Measurements from ENCODE around the gene AP4E1.
A peak's percentile ranks its signal among the peaks of the same experiment; 100 is the strongest.
"Not testable (repeated sequence)": the region's sequence is repeated elsewhere in the genome, so short reads cannot be mapped to it uniquely, and the experiment has no call there.

The AP4E1 gene

DNA sequence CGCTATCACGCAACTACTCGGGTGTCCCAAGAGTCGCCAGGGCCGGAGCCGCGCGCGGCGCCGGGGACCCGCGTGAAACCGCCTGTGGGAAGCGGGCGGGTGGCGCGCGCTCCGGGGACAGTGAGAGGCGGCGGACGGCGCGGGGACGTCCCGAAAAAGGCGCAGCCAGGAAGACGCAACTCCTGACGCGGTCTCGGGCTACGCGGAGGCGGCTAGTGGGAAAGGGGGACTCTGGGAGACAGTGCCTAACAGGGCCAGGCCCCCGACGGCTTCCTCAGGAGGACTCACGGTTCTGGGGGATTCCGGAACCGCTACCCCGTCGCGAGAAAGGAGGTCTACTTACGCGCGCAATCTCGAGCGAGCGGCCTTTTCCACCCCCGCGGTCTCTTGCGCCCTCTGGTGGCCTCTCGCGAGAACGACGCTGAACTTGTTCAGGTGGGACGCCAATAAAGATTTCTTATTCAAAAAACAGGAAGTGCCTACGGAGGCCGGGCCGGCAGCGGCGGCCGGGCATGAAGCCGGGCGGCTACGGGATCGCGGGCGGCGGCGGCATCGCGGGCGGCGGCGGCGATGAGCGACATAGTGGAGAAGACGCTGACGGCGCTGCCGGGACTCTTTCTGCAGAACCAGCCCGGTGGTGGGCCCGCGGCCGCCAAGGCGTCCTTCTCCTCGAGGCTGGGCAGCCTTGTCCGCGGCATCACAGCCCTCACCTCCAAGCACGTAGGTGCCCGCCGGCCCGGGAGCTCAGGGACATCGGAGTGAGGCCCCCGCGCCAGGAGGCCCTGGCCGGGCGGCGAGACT is at the start of gene AP4E1:
AP4E1 (plus strand) TSS at position 475 of the 801 bp plus-strand sequence; CDS start at position 571, 96 bp downstream.
- DNase-seq (ENCODE audit: low read depth, low spot score): peak; percentile 98

DNA sequence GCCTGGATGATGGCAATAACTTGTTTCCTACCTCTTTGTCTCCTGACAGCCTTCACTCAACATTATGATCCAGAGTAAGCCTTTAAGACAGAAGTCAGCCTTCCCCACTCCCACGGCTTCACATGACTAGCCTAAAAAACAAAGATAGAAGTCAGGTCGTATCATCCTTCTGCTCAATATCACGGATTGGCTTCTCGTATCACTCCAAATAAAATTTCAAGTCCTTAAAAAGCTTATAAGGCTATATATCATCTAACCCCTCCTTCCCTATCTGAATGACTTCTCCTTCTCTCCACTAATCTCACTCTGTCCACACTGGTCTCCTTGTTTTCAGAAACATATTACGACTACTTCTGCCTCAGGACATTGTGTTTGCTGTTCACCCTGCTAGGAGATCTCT is 47.7 kb upstream of the AP4E1 start:
- DNase-seq (ENCODE audit: low read depth, low spot score): no peak

DNA sequence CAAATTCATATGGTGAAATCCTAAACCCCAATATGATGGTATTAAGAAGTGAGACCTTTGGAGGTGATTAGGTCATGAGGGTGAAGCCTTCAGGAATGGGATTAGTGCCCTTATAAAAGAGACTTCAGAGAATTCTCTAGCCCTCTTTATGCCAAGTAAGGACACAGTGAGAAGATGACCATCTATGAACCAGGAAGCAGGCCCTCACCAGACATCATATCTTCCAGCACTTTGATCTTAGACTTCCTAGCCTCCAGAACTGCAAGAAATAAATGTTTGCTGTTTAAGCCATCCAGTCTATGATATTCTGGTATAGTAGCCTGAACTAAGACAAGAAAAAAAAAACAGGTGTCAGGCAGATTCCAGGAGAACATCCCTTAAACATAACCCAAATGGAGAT is 45.9 kb upstream of the AP4E1 start:
- DNase-seq (ENCODE audit: low read depth, low spot score): no peak

- DNase-seq (ENCODE audit: low read depth, low spot score): no peak
Observed at GRCh38 chr15:50864873-50865272, 43.6 kb upstream of the AP4E1 start.

DNA sequence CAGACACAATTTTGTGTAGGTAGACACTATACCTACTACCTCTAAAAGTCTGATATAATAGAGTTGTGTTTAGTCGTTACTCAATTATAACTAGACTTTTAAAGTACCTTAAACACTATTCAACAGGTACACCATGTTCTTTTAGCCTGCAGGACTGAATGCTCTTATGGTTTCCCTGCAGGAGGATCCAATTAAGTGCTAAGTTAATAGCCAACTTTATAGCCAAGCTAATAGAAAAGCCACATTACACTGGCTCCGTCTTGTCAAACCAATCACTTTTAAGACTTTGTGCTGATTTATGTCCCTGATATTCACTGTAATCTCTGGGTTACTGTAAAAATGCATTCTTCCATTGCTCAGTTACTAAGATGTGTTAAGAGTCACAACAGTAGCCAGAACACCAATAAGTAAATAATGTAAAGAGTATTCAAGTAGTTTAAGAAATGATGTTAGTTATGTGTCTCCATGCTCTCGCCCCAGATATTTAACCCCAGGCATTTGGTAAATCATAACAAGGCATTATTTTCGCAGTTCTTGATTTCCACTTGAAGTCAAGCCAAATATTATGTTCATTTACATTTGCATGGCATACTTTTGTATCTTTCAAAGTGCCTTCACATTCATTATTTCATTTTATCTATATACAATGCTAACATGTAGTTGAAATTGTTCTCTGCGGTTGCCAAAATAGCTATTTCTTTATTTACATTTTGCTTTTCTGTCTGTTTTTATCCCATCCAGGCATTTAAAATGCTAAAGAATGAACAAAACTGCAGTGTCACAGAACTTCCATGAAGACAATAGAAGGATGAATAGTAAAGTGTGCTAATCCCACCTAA is 42.7 kb upstream of the AP4E1 start:
- no peak for DNase-seq (ENCODE audit: low read depth, low spot score)

DNA sequence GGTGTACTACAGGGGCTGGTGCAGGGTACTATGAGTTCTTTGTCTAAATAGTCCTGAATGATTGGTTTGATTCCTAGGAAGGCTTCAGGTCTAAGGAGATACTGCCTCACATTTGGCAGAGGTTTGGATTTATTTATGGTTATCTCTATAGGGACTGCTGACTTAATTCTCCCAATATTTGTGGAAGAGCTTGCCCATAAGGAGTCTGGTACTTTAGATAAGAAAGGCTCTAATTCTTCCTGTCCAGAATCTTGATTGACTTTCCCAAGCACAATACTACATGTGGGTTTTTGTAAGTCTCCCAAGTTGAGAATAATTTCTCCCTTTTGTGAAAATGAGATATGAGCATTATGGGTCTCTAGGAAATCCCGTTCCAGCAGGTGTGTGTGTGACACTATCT is 36.7 kb upstream of the AP4E1 start:
- no peak for DNase-seq (ENCODE audit: low read depth, low spot score)

DNA sequence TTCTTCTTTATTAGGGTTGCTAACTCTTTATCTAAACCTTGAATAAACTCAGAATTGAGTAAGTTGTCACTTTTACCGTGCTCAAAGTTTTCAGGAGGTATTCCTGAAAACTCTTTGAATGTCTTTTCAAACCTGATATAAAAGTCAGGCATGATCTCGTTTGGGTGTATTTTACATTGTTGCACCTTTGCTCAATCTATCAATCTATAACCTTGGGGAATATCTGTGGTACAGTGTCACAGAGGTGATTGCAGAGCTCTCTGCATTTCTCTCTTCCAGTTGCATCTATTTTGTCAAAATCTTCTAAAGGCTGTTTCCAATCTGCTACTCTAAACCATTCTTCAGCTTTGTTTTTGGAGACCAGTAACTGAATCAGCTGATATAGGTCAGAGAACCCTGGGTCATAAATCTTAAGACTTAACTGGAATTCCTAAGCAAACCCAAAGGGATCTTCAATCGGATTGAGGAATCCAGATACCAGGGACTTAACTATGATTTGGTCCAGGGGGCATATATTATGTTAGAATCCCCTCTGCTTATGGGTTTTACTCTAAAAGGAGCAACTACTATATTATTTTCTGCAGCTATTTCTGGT is 35.6 kb upstream of the AP4E1 start:
- DNase-seq (ENCODE audit: low read depth, low spot score): no peak

DNA sequence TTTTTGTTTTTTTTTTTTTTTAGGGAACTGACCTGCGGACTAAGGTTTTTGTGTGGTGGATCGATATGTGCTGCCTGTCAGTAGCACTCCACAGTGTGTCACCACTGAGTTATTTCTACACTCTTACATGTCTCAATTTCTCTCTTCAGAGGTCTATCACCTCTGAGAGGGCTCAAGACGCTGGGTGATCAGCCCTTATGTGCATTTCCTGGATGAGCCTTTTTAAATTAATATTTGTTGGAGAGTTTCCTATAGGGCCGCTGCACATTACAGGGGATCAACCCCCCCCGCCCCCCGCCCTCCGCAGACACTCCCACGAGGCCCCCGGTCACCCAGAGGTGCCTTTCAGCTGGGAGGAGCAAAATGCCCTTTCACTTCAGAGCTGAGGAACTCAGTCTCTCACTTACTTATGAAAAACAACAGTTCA is 34.5 kb upstream of the AP4E1 start:
- no peak for DNase-seq (ENCODE audit: low read depth, low spot score)

DNA sequence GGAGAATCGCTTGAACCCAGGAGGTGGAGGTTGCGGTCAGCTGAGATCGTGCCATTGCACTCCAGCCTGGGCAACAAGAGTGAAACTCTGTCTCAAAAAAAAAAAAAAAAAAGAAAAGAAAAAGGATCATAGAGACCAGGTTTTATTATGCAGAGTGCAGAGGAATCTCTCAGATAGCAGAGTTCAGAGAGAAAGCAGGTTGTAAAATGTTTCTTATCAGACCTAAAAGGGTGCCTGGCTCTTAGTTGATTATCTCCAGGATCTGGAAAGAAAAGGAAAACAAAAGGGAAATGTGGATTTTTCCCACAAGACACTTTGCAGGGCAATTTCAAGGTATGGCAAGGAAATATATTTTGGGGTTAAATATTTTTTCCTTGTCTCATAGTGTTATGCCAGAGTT is 33.2 kb upstream of the AP4E1 start:
- not testable (repeated sequence) for DNase-seq (ENCODE audit: low read depth, low spot score)

DNA sequence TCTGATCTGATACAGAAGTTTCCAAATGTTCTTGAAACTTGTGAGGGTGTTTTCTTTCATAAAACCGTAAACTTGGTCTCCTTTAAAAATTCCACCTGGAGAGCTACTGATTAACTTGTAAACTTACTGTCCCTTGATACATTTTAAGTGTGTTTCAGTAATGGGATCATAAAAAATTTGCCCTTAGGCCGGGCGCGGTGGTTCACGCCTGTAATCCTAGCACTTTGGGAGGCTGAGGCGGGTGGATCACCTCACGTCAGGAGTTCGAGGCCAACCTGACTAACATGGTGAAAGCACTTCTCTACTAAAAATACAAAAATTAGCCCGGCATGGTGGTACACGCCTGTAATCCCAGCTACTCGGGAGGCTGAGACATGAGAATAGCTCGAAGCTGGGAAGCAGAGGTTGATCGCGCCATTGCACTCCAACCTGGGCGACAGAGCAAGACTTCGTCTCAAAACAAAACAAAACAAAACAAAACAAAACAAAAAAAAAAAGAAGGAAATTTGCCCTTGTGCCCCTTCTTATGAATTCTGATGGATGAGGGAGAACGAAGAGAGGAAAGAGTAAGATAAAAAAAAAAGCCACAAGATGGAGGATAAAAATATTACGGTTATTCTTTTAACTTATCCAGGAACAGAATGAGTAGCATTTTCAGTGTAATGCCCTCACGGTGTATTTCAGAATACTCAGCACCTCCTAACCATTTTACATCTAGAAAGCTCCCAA is 32.1 kb upstream of the AP4E1 start:
- no peak for DNase-seq (ENCODE audit: low read depth, low spot score)

DNA sequence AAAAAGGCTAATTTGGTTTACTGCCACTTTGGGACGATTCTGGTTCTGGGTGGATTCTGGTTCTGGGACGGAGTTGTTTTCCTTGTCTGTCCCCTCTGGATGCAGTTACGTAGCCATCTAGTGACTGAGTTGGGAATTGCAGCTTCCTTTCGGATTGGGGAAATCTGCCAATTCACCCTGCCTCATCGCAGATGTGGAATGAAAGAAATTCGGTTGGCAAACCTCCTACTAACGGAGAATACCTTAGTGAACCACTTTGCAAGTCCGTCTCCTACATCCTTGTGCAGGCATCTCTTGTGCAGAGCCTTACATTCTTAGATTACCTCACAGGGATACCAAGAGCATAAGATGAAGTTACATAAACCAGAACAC is 31.5 kb upstream of the AP4E1 start:
- peak; percentile 93 for DNase-seq (ENCODE audit: low read depth, low spot score)

DNA sequence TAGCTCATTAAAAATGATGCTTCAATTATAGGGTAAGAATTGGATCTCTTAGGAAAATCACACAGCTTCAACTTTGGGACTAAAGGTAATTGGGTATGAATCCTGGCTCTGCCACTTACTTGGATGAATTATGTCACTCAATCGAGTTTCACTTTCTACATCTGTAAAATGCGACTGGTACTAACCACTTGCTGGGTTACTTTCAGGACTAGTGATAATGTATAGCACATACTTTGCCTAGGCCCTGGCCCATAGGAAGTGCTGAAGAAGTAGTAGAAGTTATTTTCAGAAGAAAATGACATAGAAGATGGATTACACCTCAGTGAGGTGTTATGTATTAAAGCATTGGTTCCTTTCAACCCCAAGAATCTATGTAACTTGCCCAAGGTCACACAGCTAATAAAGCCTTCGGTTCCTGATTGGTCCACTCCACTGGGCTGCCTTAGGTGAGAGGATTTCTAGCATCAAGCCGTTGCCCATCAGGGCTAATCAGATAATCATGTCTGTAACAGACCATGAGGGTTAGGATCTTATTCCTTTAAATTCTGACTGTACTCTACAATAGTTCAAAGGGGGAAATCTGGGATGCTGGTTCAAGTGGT is 29.4 kb upstream of the AP4E1 start:
- no peak for DNase-seq (ENCODE audit: low read depth, low spot score)

DNA sequence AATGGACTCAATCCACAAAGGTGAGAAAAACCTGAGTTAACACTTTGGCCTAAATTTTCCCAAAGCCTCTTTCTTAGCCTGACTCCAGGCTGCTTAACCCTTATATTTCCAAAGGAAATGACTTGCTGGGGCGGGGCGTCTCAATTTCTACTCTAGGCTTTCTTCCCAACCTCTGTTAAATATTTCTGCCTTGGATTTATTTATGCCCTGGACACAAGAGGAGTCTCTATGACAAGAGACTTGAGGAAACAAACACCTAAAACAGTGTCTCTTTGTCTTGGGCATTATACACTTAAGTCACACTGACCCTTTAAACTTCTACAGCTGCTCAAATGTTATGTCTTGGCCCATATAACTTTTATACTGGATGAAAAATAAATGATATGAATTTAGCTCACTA is 28.3 kb upstream of the AP4E1 start:
- no peak for DNase-seq (ENCODE audit: low read depth, low spot score)

GRCh38 chr15:50880651-50881114 is 27.8 kb upstream of the AP4E1 start:
- no peak for DNase-seq (ENCODE audit: low read depth, low spot score)

- no peak for DNase-seq (ENCODE audit: low read depth, low spot score)
Observed at GRCh38 chr15:50881121-50882048, 27.1 kb upstream of the AP4E1 start.

GRCh38 chr15:50883903-50884302 is 24.6 kb upstream of the AP4E1 start:
- no peak for DNase-seq (ENCODE audit: low read depth, low spot score)

GRCh38 chr15:50884540-50884939 is 23.9 kb upstream of the AP4E1 start:
- no peak for DNase-seq (ENCODE audit: low read depth, low spot score)

DNA sequence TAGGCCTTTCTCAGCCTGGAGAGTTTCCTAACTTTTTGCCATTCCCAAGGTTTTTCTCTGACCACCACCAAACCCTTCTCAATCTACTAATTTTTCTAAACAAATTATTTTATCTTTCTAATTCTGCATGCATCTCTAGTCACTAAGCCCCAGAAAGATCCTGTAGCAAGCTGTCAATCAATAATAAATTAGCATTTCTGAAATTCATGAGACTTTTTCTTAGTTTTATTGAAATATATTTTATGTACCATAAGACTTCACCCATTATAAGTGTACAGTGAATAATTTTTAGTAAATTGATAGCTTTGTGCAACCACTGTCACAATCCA is 22.4 kb upstream of the AP4E1 start:
- DNase-seq (ENCODE audit: low read depth, low spot score): no peak

DNA sequence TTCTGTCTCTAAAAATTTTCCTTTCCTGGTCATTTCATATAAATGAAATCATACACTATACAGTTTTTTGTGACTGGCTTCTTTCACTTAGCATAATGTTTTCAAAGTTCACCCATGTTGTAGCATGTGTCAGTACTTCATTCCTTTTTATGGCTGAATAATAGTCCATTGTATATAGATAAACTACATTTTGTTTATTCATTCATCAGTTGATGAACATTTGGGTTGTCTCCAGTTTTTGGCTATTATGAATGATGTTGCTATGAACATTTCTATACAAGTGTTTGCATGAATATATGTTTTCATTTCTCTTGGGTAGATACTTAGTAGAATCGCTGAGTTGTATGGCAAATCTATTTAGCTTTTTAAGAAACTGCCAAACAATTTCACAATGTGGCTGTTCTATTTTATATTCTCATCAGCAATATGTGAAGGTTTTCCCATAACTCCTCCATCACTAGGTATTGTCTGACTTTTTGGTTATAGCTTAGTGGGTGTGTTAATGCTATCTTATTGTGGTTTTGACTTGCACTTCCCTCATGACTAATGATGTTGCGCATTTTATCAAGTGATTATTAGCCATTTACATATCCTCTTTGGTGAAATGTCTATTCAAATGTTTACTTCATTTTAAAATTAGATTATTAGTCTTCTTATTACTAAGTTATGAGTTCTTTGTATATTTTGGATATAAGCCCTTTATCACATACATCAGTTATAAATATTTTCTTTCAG is 21.7 kb upstream of the AP4E1 start:
- no peak for DNase-seq (ENCODE audit: low read depth, low spot score)

DNA sequence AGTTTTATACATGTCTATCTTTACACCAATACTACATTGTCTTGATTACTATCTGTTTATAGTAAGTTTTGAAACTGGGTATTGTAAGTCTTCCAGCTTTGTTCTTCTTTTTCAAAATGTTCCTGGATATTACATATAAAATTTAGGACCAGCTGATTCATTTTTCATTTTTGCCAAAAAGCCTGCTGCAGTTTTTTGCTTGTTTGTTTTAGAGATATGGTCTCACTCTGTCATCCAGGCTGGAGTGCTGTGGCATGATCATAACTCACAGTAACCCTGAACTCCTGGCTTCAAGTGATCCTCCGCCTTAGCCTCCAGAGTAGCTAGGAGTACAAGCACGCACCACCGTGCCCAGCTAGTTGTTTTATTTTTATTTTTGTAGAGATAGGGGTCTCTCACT is 20.4 kb upstream of the AP4E1 start:
- DNase-seq (ENCODE audit: low read depth, low spot score): no peak
